Chondrocyte (in vitro differentiated cells): ENCODE measurements around the gene TGFB2. TPM values are rescaled to one million over a fixed set of nuclear protein-coding genes. Genes with fewer than 3 reads are reported as not detected.
A peak's percentile ranks its signal among the peaks of the same experiment; 100 is the strongest.

Experiments
- DNase-seq: peaks from one replicate; pipeline ENCODE4 v3.0.0; 2021; ENCODE audit warnings: mixed read lengths, low spot score
- H3K27ac Mint-ChIP-seq: one replicate; pipeline ENCODE4 v1.8.0; 2021; ENCODE audit warnings: mild to moderate bottlenecking, moderate library complexity, mixed read lengths; ENCODE audit not compliant: unreplicated experiment
- H3K27me3 Mint-ChIP-seq: 2 replicates; pipeline ENCODE4 v1.8.0; 2021; ENCODE audit warnings: low read depth, mixed read lengths
- H3K36me3 Mint-ChIP-seq: 2 replicates; pipeline ENCODE4 v1.8.0; 2021; ENCODE audit warnings: low read depth, mixed read lengths
- H3K4me1 Mint-ChIP-seq: 2 replicates; pipeline ENCODE4 v1.8.0; 2021; ENCODE audit warnings: low read depth, mild to moderate bottlenecking, mixed read lengths
- H3K4me3 Mint-ChIP-seq: one replicate; pipeline ENCODE4 v1.8.0; 2021; ENCODE audit warnings: mild to moderate bottlenecking, moderate library complexity, mixed read lengths; ENCODE audit not compliant: unreplicated experiment
- H3K9me3 Mint-ChIP-seq: 2 replicates; pipeline ENCODE4 v1.8.0; 2021; ENCODE audit warnings: low read depth, mixed read lengths
- CTCF ChIP-seq: fragments of 200-600 bp; sonication (generic); IDR thresholded peaks from 2 replicates; pipeline ENCODE4 v1.5.0; 2021; ENCODE audit warnings: antibody characterized with exemption, mild to moderate bottlenecking, moderate library complexity
- total RNA-seq: library from RNA; stranded (reverse); gene quantifications from 3 replicates; pipeline ENCODE4 v1.2.1, GENCODE V29; 2021

The TGFB2 gene
- total RNA-seq, 1 donor from 2014 or later: 226 TPM

DNA sequence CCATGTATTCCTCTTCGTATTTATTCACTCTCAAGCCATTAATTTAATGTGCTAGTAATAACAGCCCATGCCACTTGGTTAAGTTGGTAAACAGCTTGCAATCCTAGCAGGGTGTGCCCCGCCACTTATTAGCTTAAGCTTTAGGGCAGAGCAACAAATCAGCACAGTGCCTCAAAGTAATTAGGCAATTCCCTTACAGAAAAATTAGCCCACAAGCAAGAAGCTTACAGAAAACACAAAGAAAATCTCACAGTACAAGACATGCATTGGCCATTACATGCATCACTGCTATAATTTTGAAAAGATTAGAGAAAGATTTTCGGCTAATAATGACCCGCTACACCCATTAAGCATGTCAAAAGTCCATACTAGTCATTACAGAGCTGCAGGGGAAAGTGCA, 47.6 kb downstream of the TGFB2 start:
- TF ChIP-seq CTCF: no peak
- H3K27ac Mint-ChIP-seq: peak overlapping the region; percentile 10
- H3K4me1 Mint-ChIP-seq: peaks cover 75% of the 10 kb centered on the region

DNA sequence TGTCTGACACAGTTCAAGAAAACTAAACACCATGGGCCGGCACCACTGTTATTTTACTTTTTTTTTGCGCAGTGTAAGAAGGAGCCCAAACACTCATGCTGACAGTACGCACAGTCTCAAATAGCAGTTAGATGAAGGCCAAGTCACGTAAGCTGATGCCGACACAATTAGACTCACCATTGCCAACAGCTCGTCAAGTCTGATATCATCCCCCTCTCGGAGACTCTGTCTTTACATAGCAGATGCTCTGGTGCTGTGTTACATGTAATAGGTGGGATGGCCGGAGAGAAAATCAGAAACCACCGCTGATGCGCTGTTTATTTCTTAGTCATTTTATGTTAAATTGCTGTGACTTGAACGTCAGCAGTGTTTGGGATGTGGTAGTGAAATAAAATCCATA, 49.3 kb downstream of the TGFB2 start:
- H3K9me3 Mint-ChIP-seq: no peaks in the 10 kb centered on the region
- H3K27ac Mint-ChIP-seq: peak overlapping the region; percentile 63
- no peak for DNase-seq
- TF ChIP-seq CTCF: no peak
- no peak overlapping the region for H3K4me3 Mint-ChIP-seq
- H3K27me3 Mint-ChIP-seq: no peaks in the 10 kb centered on the region
- H3K36me3 Mint-ChIP-seq: peaks cover 12% of the 10 kb centered on the region
- peaks cover 71% of the 10 kb centered on the region for H3K4me1 Mint-ChIP-seq

More for the DNA sequence above, 47.6 kb downstream of the TGFB2 start:
- Mint-ChIP-seq H3K27me3 (no peaks in the 10 kb centered on the region), H3K36me3 (peaks cover 8% of the 10 kb centered on the region), H3K4me3 (no peak overlapping the region), H3K9me3 (no peaks in the 10 kb centered on the region)
- no peak for DNase-seq

DNA sequence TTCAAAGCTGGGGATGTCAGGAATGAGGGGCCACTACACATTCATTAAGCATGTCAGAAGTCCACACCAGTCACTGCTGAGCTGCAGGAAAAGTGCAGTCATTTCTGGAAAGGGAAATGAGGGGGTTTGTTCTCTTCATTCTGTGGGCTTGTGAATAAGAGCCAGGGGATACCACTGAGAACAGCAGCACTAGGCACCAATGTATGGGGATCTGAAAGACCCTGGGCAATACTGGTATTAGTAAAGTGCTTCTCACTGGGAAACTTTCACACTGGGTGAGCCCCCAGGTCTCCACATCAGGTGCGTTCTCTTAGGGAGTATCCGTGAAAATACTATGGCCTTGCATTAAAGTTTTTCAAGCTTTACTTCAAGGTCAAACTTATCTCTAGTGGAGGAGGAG, 49.9 kb downstream of the TGFB2 start:
- Mint-ChIP-seq H3K36me3 (peaks cover 12% of the 10 kb centered on the region), H3K4me1 (peaks cover 65% of the 10 kb centered on the region), H3K4me3 (no peak overlapping the region), H3K27ac (peak overlapping the region; percentile 63), H3K9me3 (no peaks in the 10 kb centered on the region), H3K27me3 (no peaks in the 10 kb centered on the region)
- TF ChIP-seq CTCF: no peak
- no peak for DNase-seq

DNA sequence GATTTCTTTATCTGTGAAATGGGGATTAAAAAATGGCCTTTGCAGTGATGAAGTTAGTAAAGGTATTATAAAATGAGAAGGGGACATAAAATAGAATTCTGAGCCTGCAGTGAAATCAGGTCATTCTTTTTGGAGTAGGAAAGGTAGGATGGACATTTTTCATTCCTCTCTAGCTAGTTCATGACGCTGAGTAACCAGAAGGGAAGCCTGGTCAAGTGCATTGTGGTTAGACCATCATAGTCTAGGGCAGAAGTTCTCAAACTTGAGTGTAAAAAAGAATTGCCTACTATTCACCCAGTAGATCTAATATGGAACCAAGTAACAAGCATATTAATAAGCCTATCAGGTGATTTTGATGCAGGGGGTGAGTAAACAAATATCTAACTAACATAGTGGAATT, 50.8 kb downstream of the TGFB2 start:
- Mint-ChIP-seq H3K4me1 (peaks cover 60% of the 10 kb centered on the region), H3K27me3 (no peaks in the 10 kb centered on the region), H3K36me3 (peaks cover 12% of the 10 kb centered on the region), H3K27ac (peak overlapping the region; percentile 32), H3K9me3 (no peaks in the 10 kb centered on the region), H3K4me3 (no peak overlapping the region)
- DNase-seq: no peak
- TF ChIP-seq CTCF: no peak

- no peak for DNase-seq
- H3K27me3 Mint-ChIP-seq: no peaks in the 10 kb centered on the region
- peaks cover 60% of the 10 kb centered on the region for H3K4me1 Mint-ChIP-seq
- peak overlapping the region; percentile 73 for H3K27ac Mint-ChIP-seq
- H3K9me3 Mint-ChIP-seq: no peaks in the 10 kb centered on the region
- TF ChIP-seq CTCF: no peak
- H3K36me3 Mint-ChIP-seq: peaks cover 15% of the 10 kb centered on the region
- H3K4me3 Mint-ChIP-seq: no peak overlapping the region
Observed at GRCh38 chr1:218397752-218398339, 52.7 kb downstream of the TGFB2 start.
